HG02798 (cell line): ENCODE data around the gene NOTCH2.
"Not testable (repeated sequence)": the region's sequence is repeated elsewhere in the genome, so short reads cannot be mapped to it uniquely, and the experiment has no call there.

Source experiments
- ATAC-seq: cut with Tn5 transposase; IDR thresholded peaks from one replicate; pipeline ENCODE4 v1.9.1; 2021; ENCODE audit warnings: mild to moderate bottlenecking; ENCODE audit not compliant: unreplicated experiment, poor library complexity

NOTCH2 gene

DNA sequence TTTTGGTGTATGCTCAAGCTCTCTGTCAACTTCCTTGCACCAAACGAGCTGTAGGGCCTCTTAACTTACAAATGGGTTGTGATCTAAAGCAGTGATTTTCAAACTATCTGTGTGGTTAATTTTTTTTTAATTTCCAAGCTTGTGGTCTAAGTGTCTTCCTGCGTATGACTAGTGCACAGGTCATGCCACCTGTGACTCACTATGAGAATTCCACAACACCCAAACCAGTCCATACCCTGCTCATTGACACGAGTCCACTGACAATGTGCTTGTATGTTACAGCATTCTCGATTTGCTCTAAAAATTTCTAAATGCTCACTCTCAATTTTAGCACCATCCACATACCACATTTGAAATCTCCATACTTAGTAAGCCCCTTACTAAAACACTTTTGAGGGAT is 18.5 kb upstream of the NOTCH2 start:
- not testable (repeated sequence) for ATAC-seq

DNA sequence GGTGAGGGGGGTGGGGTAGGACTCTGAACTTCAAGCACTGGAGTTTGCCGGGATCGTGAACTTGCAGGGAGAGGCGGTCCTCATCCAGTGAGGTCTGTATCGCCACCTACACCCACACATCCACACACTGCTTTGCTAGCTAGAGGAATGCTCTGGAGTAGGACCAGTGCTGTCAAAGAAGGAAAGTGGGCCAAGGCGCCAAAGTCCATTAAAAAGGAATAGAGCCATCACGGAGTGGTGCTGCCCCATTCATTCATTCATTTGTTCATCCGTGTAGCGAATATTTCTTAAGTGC is 405 bp upstream of the NOTCH2 start:
- ATAC-seq, result not testable (repeated sequence)

DNA sequence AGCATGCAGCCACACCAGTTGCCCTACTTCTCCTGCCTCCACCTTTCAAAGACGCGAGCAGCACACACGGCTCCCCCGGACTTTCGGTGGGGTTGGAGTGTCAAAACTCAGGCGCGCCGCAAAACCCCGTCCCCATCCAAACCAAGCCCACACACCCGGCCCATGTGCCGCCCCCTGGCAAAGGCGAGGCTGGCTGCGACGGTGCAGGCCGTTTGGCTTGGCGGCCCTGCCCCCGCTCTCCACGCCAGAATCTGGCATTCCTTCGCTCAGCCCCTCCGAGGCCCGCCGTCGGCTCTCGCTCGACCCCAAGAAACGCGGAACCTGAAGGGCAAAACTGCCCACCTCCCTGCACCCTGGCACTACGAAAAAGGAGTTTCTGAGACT is 787 bp downstream of the NOTCH2 start:
- not testable (repeated sequence) for ATAC-seq

DNA sequence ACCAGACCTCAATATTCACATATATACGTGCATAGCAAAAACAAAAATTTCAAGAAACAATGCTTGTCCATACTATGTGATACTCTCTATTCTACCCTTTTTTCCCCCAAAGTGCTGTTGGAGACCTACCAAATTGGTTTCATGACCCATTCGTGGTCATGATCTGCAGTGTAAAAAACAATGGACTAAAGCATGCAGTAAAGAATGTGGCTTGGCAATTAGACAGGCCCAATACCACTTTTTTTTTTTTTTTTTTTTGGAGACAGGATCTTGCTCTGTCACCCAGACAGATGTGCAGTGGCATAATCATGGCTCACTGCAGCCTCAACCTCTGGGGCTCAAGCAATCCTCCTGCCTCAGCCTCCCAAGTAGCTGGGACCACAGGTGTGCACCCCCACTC is 21.3 kb downstream of the NOTCH2 start:
- not testable (repeated sequence) for ATAC-seq

DNA sequence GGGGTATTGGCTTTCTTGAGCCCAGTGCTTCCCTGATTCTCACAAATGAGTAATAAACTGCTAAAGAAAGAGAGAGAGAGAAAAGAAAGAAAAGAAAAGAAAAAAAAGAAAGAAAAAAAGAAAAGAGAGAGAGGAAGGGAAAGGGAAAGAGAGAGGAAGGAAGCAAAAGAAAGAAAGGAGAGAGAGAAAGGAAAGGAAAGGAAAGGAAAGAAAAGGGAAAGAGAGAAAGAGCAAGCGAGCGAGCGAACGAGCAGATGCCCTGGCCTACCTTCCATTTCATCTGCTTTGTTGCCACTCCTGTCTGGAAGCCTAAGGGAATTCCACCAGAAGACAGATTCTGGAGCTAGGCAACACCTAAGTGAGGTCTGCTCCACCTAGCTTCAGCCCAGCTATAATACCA is 27.7 kb downstream of the NOTCH2 start:
- ATAC-seq, result not testable (repeated sequence)

DNA sequence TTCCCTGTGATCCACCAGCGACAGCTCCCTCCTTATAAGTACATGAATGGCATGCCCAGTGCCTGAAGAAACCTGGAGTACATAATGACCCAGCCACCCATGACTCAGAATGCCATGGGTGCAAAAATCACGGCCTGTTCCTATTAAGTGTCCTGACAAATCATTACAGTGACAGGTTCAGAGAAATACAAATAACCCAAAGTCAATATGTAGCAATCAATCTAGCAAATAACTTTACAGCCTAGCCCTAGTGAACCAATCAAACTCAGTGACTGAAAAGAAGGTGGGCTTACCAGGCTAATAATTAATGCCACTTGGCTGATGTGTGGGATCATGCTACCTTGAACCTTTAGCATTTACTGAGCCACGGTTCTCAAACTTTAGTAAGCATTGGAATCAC is 37.2 kb downstream of the NOTCH2 start:
- ATAC-seq, result not testable (repeated sequence)

DNA sequence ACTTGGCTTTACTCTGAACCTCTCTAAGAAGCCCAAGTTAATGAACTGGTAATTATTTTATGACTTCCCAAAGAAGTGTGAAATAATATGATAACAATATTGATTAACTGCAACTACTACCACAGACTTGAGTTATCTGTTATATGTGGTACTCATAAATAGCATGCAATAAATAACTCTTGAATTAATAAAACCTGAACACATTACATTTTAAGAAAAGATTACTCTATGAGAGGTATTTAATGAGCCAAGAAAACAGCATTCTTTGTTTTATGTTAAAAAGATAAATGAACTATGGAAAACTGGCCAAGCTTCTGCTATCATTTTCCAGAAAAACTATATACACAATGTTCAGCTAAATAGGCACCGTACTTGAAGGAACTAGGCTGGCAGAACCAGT is 45.7 kb downstream of the NOTCH2 start:
- ATAC-seq, result not testable (repeated sequence)

DNA sequence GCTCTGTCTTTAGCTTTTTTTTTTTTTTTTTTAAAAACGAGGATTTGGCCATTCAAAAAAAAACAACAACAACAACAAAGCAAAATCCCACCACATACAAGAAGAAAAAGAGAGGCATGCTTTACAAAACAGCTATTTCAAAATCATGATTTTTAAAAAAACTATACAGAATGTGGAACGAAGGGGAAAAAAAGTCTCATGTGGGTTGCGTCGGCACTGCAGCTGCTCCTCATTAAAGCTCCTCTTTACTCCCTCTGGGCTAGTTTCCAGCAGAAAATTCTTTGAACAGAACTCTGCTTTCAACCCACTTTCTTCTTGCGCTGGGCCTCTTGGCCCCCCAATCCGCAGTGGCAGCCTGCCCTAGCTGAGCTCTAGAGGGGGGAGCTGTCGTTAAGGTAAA is 54.5 kb downstream of the NOTCH2 start:
- not testable (repeated sequence) for ATAC-seq

DNA sequence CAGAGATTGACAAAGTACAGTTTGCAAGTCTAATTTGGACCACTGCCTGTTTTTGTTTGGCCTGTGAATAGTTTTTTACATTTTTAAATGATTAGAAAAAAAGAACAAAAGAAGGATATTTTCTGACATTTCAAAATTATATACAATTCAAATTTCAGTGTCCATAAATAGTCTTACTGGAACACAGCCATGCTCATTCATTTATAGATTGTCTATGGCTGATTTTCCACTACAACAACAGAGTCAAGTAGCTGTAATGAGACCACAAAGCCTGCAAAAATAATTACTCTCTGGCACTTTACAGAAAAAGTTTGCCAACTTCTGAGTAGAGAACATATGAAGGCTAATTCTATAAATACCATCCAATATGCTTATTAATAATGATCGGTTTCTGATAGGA is 61.1 kb downstream of the NOTCH2 start:
- ATAC-seq, result not testable (repeated sequence)

DNA sequence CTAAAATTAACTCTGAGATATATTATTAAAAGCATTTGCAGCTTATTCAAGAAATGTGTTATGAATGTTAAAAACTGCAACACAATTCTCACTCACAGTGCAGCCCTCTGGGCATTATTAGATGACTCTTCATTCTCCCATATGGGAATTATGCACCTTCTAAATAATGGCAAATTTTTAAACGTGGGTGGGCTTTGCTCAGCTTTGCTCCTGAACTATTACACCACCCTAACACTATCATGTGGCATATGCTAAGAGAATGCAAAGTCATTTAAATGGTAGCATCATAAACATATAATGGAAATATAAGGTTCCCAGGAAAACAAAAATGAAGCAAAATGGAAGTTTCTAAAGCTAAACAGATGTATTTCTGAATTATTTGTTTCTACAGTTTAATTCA is 61.6 kb downstream of the NOTCH2 start:
- ATAC-seq, result not testable (repeated sequence)

DNA sequence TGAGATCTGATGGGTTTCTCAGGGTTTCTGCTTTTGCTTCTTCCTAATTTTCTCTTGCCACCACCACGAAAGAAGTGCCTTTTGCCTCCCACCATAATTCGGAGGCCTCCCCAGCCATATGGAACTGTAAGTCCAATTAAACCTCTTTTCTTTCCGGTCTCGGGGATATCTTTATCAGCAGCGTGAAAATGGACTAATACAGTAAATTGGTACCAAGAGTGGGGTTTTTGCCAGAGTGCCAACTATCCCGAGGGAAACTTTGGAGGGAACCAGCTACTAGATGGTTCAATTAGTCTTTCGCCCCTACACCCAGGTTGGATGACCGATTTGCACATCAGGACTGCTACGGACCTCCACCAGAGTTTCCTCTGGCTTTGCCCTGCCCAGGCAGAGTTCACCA is 68.4 kb downstream of the NOTCH2 start:
- not testable (repeated sequence) for ATAC-seq

DNA sequence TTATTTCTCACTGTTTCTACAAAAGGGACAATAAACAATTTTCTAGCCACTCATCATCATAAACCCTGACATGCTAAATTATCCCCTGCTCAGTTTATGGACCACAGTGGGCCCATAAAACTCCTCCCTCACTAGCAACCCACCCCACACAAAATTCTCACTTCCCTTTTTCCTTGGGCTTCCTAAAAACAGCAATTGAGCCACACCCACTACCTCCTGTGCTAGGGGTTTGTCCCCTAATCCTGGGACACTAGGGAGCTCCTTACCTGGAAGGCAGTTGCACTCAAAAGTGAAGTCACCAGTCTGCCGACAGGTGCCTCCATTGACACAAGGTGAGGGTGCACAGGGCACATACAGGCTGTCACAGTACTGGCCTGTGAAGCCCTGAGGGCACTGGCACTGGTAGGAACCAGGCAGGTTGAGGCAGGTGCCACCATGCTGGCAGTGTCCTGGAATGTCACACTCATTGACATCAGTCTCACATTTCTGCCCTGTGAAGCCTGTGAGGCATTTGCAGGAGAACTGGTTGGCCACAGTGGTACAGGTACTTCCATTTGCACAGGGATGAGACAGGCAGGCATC is 72.6 kb downstream of the NOTCH2 start:
- not testable (repeated sequence) for ATAC-seq

DNA sequence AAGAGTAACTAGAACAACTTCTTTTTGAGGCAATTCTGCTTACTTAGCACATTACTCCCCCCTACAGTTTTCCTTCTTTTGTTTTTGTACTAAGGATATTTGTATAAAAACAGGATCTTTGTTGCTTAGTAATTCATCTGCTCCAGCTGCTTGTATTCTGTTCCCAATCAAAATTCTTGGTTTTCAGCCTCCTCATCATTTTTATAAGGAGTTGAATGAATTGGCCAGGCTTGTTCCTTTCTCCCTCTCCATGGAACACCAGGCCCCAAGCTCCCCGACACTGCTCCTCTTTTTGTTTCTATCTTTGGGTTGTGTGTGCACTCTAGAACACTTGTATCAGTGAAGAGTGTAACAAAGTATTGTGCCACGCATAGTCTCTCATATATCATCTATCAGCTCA is 73.5 kb downstream of the NOTCH2 start:
- ATAC-seq, result not testable (repeated sequence)

DNA sequence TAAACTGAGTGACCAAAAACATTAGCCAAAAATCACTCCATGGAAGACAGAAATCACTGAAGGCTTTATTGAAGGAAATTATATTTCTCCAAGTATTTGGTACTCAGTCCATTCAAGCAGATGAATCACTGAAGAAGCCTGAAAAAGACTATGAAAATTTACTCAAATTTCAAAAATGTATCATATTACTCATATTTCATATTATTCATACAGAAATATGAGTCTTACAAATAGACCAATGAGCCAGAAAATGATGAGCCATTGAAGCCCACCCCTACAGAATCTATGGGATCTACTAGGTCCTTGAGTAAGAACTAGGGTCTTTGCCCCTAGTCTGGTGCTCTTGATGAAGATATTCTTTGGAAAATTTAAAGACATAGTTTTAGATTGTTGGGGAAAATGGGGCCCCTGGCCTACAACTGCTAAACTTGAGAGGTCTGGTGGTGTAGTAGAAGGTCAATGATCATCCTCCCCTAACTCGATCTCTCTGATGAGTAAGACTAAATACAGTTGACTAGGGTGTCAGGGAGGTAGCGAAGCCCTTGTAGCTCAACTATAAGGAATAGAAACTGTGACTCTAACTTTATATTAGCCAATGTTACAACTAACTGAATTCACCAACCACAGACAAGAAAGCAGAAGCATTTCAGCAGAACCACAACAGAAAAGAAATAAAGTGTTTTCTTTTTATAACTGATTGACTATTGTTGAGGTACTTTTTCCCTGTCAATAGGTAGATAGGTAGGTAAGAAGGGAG is 81.0 kb downstream of the NOTCH2 start:
- ATAC-seq, result no peak

DNA sequence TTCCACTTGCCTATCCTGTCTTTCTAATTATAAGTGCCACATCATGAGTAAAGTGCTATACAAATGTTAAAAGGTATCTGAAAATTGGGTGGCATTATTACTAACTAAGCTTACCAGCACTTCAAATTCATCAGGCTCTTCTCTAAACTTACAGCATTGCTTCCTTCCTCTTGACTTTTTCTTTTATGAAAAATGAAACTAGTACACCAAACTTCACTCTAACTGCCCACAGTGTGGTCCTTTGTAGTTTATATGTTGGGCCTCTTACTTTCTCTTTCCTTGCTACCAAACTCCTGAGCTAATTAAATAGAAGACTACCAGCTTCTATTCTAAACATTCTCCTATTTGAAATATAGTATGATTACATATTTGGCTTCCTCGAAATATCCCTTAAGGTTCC is 81.8 kb downstream of the NOTCH2 start:
- ATAC-seq, result no peak

DNA sequence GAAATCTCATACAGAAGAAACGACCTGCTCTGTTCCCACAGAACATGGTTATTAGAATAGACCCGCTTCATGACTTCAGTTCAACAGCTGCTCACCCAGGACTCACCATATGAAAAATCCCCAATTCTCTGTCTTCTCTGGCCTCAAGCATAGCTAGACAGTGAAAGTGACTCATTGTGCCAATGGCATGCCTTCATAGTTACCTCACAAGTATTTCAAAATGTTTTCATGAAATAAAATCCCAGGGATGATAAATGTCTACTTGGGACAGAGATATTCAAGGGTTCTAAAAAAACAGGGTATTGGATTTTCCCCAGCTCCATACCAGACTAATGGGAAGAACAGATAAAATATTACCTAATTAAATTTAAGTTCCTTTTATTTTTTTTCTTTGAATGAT is 82.3 kb downstream of the NOTCH2 start:
- no peak for ATAC-seq

DNA sequence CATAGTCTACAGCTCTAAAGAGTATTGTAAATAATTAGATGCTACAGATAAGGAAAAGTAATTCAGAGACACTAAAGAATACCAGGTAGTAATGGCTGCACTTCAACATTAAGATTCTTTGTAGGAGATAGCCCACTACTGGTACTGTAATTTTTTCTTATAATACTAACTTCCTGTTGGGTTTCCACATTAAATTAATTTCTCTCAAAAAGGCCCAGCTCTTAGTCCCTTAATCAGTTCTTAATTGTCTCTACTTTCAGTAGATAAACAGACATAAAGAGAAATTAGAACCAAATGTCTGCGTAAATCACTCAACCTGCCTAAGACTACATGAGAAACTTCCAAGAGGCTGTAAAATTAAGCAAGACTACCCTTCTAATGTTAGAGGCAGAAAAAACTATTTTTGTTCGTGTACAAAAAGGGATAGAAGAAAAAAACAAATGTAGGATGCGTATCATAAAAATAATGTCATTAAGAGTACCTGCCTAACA is 83.4 kb downstream of the NOTCH2 start:
- no peak for ATAC-seq

DNA sequence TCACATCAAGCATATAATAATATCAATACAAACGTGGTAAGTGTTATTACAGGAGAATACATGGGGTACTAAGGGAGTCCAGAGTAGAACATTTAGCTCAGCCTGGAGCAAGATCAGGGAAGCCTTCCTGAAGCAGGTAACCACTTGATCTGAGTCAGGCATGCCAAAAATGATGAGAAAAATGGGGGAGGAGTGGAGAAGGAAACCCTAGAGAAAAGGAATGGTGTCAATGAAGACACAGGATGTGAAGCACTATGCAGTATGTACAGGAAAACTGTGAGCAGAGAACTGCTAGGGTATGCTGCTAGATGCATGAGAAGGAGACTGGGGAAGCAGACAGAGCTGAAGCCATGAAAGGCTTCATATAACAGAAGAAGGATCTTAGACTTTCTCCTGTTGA is 84.7 kb downstream of the NOTCH2 start:
- no peak for ATAC-seq

DNA sequence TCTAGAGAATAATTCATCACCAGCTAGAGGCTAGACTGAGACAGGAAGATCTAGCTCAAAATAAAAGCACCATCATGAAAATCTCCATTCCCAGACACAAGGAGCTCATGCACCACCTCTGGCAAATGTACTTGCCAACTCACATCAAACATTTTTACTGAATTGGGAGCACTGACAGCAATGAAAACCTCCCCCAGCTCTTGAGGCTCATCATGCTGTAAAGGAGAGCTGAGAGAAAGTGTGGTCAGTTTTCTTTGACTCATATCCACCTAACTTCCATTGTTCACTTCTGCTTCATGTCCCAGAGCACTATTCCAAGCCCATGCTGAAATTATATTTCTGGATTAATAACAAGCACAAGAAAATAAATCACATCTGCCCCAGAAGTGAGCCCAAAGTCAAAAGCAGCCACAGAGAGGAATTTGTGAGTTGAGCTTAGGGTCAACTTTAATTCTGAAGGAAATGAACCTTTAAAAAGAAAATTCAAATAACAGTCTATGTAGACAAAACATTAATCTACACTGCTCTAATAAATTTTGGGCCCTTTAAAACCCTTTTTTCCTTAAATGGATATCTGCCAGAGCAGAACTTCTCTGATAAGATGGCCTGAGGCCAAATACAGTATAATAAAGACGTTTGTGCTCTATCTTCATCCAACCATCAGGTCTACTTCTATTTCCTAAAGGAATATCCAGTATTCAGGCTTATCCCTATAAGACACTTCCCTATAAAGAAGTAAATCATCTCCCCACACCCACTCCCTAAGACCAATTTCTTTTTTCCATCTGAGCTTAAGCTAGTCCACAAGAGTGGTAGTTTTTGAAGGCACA is 87.3 kb downstream of the NOTCH2 start:
- no peak for ATAC-seq

DNA sequence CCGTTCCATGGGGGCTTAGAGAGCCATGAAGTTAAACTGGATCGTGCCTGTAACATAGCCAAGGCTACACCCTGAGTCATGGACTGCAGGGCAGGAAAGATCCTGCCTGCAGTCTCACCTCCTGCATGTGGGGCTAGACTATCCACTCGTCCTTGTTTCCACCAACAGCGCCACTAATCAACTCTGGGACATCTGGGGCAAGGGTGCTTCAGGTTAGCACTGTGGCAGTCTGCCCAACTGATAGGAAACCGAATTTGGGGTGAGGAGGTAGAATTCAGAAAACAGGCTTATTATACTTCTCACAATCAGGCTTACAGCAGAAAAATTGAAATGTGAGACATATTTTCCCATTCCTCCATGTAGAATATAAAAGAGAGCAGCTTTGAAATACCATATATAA is 88.0 kb downstream of the NOTCH2 start:
- no peak for ATAC-seq

DNA sequence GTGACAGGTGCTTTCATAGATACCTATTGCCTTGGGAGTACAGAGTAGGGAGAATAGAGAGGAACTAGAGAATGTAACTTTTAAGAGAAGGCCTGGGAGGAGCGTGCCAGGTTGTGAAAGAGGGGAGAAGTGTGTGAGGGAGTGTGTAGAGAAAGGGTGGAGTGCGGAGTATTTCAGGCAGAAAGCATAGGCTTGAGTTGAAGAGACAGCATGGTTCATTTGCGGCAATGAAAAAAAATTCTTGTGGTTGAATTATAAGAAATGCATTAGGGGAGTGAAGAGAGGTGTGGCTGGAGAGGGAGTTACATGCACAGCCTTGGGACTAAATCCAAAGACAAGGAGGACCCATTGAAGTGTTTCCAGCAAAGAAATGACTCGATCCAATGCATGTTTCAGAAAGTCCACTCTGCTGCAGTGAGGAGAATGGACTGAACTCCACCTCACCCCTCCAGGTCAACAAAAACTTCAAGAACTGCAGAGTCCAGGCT is 91.4 kb downstream of the NOTCH2 start:
- no peak for ATAC-seq
